ENCODE results near the gene APH1B.

APH1B gene

GRCh38 chr15:63254991-63255390 is 22.4 kb upstream of the APH1B start:
- DNase-seq, result no peak

- DNase-seq, result no peak
Measured at GRCh38 chr15:63255489-63255990, 21.9 kb upstream of the APH1B start.

DNA sequence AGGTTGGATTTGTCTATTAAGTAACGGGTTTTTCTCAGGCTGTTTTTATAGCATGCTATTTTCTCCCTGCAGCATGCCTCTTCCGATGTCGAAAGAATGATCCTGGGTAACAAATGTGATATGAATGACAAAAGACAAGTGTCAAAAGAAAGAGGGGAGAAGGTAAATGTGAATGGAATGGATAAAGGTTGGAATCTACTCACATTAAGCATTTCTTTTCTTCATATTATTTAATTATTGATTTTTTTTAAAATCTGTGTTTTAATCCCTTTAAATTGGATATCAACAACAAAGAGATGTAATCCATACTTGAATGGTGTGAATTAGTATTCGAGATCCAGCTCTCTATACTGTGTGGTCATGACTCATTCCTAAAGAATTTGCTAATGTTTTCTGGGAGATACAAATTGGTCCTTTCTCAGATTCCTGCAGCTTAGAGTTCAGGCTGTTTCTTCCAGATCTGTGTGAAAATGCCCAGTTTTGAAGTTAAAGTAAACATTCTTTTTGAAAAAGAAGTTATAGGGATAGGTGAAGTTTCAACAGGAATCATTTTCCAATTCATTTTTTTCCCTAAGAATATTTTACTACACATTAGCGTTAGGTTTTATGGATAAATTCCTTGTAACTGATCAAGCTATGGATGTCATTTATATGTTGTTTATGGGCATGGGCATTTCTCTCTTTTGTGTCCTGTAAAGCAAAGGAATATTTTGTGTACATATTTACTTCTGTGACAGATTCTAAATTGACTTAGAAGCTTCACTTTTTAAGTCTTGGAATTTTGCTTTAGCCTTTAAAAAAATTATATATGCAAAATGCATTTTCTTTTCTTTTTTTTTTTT is 20.8 kb upstream of the APH1B start:
- no peak for DNase-seq

GRCh38 chr15:63258658-63259057 is 18.7 kb upstream of the APH1B start:
- no peak for DNase-seq

- no peak for DNase-seq
Measured at GRCh38 chr15:63260791-63261190, 16.6 kb upstream of the APH1B start.

DNA sequence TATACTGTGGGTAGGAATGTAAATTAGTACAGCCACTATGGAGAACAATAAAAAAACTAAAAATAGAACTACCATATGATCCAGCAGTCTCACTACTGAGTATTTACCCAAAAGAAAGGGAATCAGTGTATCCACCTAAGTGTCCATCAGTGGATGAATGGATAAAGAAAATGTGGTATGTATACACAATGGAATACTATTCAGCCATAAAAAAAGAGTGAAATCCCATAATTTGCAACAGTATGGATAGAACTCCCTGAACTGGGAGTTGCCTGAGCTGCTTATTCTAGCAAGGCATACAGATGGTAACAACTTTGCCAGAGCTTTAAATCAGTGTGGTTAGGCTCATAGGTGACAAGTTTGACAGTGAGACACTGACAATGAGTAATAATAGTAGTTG is 16.1 kb upstream of the APH1B start:
- no peak for DNase-seq

GRCh38 chr15:63263519-63263918 is 13.9 kb upstream of the APH1B start:
- no peak for DNase-seq

- DNase-seq, result no peak
Measured at GRCh38 chr15:63264688-63265293, 12.6 kb upstream of the APH1B start.

GRCh38 chr15:63274427-63274826 is 3.0 kb upstream of the APH1B start:
- DNase-seq, result no peak

DNA sequence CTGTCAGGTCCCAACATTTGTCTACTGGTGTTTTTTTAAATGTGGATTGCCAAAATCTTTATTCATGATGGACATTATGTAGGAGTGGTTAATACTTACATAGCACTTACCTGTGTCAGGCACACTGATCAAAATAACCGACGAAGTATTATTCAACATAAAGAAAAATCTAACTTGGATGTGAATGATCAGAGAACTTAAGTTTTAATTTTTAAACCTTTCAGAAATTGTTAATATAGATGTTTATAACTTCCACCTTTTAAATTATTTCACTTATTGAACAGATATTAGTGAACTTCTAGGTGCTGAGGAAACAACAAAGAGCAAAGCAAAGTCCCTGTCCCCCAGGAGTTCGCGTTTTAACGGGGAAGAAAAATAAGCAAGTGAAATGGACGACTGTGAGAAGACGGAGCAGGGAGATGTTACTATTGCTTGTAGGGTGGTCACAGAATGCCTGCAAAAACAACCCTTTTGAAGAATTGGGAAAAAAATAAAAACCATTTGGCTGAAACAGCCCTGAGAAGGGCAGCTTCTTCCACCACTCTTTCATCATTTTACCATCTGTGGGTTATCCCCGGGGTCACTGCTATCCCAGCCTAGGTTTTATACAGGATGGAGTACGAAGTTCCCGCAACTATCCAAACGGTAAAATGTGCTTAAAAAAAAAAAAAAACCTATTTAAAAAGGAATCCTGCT is 915 bp upstream of the APH1B start:
- DNase-seq, result no peak

GRCh38 chr15:63277893-63278456 is 570 bp downstream of the APH1B start:
- DNase-seq, result no peak

DNA sequence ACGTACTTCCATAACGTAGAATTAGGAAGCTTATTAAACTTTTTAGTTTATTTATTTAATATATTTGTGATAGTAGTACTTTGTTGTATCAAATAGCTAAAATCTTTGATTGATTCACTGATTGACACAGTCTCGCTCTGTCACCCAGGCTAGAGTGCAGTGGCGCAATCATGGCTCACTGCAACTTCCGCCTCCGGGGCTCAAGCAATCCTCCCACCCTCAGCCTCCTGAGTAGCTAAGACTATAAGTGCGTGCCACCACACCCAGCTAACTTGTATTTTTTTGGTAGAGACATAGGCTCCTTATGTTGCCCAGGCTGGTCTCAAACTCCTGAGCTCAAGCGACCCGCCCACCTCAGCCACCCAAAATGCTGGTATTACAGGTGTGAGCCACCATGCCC is 5.7 kb downstream of the APH1B start:
- DNase-seq, result no peak

DNA sequence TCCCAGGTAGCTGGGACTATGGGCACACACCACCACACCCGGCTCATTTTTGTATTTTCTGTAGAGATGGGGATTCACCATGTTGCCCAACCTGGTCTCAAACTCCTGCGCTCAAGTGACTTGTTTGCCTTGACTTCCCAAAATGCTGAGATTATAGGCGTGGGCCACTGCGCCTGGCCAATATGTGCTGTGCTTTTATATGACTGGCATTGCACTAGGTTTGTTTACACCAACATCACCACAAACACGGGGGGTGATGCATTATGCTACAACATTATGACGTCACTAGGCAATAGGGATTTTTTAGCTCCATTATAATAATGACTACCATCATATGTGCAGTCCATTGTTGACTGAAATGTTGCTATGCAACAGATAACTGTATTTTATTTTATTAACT is 6.9 kb downstream of the APH1B start:
- DNase-seq, result no peak

DNA sequence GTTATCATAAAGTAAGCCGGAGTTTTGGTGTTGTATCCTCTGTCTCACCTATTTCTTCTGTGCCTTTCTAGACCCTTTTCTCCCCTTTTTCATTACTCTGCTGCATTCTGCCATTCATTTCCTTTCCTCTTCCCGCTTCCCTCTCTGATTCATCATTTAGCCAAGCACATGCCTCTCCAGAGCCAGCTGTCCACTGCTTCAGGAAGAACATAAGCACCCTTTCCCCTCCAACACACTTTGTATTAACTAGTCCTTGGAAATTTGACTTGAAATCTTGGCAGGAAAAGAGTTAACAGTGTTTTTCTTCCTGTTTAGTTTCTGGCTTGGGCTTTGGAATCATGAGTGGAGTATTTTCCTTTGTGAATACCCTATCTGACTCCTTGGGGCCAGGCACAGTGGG is 9.7 kb downstream of the APH1B start:
- DNase-seq, result no peak

- DNase-seq, result no peak
Measured at GRCh38 chr15:63288342-63288741, 10.9 kb downstream of the APH1B start.

DNA sequence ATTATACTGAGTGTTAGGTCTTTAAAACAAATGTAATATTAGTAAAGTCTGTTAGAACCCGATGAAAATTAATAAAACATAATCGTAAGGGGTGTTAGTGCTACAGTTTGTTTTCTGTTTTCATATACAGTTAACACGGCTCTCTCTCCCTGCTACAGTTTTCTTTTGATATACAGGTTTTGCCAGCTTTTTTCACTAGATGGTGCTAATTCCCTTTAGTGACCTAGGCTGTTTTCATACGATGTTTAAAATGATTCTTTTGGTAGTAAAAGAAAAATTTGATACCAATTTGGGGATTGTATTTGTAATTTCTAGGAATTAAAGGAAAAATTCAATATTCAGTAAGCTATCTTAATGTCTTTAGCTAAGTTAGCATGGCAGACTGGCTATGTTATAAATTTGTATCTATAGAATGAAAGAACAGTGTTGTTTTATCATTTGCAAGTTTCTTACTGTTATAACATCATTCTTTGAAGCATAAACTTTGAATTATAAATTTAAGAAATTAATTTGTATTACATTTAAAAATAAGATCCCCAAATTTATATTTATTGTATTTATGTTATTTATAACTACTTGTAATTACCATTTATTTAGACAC is 11.5 kb downstream of the APH1B start:
- no peak for DNase-seq

- no peak for DNase-seq
Measured at GRCh38 chr15:63291507-63291906, 14.1 kb downstream of the APH1B start.

GRCh38 chr15:63292241-63292640 is 14.8 kb downstream of the APH1B start:
- no peak for DNase-seq

- no peak for DNase-seq
Measured at GRCh38 chr15:63292771-63293170, 15.4 kb downstream of the APH1B start.

DNA sequence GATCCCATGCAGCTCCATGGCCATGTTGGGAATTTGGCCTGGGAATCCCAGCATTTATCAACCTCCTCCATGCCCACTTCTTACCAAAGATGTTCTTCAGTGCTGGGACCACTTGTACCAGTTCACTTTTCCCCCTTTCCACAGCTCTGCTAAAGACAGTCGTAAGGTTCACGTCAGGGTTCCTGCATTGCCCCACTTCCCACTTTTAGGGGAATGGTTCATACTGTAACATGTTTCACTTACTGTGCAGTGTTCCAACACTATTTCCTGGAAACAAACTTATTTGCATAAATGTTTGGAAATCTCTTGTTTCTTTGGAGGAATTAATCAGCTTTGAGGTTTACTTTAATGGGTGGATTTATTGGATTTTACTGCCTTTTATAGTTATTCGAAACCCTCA is 17.0 kb downstream of the APH1B start:
- no peak for DNase-seq

DNA sequence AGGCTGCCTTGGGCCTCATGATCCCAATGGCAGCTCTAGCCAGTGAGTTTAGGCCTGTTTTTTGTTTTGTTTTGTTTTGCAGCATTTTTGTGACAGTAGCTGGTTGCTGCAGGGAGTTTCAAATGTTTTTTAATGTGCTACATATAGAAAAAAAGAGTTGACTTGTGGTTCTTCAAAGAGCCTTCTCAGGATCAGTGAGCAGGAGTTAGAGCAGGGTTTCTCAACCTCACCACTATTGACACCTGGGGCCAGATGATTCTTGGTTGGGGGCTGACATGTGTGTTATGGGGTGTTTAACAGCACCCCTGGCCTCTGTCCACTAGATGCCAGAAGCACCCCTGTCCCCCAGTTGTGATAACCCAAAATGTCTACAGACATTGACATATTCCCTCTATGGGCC is 17.9 kb downstream of the APH1B start:
- DNase-seq, result no peak

DNA sequence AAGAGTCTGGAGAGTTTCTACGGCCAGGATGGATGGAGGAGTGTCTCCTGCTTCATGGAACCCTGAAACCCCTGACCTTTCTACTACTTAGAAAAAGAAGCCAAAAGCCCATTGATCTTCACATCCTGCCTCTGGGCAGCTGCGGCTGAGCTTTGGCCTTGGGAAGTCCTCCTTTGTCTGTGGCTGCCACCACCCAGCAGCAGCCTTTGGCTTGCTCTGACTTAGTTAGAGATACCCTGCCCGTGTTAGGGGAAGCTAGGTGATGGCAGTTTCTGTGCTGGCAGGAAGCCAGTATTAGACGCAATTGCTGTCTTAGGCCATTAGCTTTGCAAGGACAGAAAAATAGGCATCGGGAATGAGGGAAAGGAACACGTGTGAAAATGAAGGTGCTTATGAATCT is 18.8 kb downstream of the APH1B start:
- DNase-seq, result no peak

DNA sequence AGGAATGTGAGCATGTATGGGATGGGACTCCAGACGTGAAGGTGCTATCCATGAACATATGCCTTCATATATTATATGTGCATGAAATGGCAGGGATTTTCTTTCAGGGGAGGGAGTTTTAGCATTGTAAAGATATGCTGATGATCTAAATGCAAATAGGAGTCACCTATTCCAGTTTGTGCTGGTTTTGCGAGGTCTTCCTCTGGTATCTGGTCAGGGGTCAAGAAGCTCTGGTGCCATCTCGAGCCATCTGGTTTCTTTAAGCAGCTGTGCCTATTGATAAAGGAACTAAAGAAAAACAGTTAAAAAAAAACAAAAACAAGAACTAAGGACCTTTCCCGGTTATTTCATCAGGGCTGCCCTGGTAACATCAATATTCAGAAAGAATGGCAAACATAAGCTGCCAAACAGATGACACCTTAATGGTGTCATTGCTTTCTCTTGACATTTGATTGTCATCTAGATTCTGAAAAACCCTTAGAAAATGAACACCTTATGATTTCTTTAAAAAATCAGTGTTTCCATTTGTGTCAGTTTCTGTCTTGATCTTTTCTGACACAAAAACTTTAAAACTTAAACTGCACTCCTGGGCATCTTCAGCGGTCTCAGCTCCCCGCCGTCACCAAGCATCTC is 22.7 kb downstream of the APH1B start:
- DNase-seq, result no peak

Measured in activated naive CD4-positive, alpha-beta T cell treated with anti-CD3 and anti-CD28 coated beads, Interleukin-2, amount 50 U/mL, for 16 hours (primary cell).